HepG2 (cell line): ENCODE results near the gene MAN2A2. TPM values are rescaled to one million over a fixed set of nuclear protein-coding genes. Genes with fewer than 3 reads are reported as not detected.

Experiments used
- ATF7-NPFF ChIP-seq: sonication (generic); formaldehyde crosslinking; IDR thresholded peaks from 2 replicates; pipeline ENCODE4 v1.8.1; 2023; ENCODE audit warnings: mild to moderate bottlenecking, low read depth, missing genetic modification reagents, moderate library complexity
- GATA4 ChIP-seq: sonication (generic); IDR thresholded peaks from 2 replicates; pipeline ENCODE4 v1.6.1; 2016; ENCODE audit warnings: antibody characterized with exemption, low read depth, borderline replicate concordance
- KLF11 ChIP-seq: IDR thresholded peaks from 2 replicates; pipeline ENCODE4 v1.6.1; 2016; ENCODE audit warnings: missing compliant biosample characterization
- LCORL ChIP-seq, 2 experiments: fragments of 450-650 bp in 1 of 2; sonication (generic) in 1 of 2; formaldehyde crosslinking in 1 of 2; IDR thresholded peaks; 2 replicates each; pipeline versions ENCODE4 v1.5.0 to v1.6.1; 2017 to 2020; ENCODE audit warnings: antibody characterized with exemption in 1 of 2, missing genetic modification reagents in 1 of 2
- MBD4 ChIP-seq: IDR thresholded peaks from 2 replicates; pipeline ENCODE4 v1.6.1; 2012; ENCODE audit warnings: low read length, inconsistent platforms, borderline replicate concordance
- MEF2D ChIP-seq: sonication (generic); formaldehyde crosslinking; IDR thresholded peaks from 2 replicates; pipeline ENCODE4 v1.5.1; 2020; ENCODE audit warnings: mild to moderate bottlenecking, missing genetic modification reagents
- MYNN ChIP-seq: sonication (generic); formaldehyde crosslinking; IDR thresholded peaks from 2 replicates; pipeline ENCODE4 v1.4.0; 2020; ENCODE audit warnings: mild to moderate bottlenecking, low read depth, missing genetic modification reagents
- NCOA2 ChIP-seq: sonication (generic); formaldehyde crosslinking; IDR thresholded peaks from 2 replicates; pipeline ENCODE4 v1.8.0; 2022; ENCODE audit warnings: inconsistent platforms
- NFYB ChIP-seq: sonication (generic); formaldehyde crosslinking; IDR thresholded peaks from 2 replicates; pipeline ENCODE4 v1.4.0; 2020; ENCODE audit warnings: missing genetic modification reagents
- PCBP1 ChIP-seq: fragments of 200-400 bp; formaldehyde crosslinking; IDR thresholded peaks from 2 replicates; pipeline ENCODE4 v1.6.1; 2017; ENCODE audit warnings: mild to moderate bottlenecking, low read depth, low read length, borderline replicate concordance
- PRMT3 ChIP-seq: sonication (generic); formaldehyde crosslinking; IDR thresholded peaks from 2 replicates; pipeline ENCODE4 v1.8.1; 2022; ENCODE audit warnings: low read depth, mild to moderate bottlenecking, moderate library complexity, missing genetic modification reagents, borderline replicate concordance
- RAD51 ChIP-seq: fragments of 450-650 bp; IDR thresholded peaks from 2 replicates; pipeline ENCODE4 v1.6.1; 2016; ENCODE audit warnings: borderline replicate concordance
- RORA ChIP-seq: sonication (generic); formaldehyde crosslinking; IDR thresholded peaks from 2 replicates; pipeline ENCODE4 v1.5.0; 2020; ENCODE audit warnings: mild to moderate bottlenecking, missing genetic modification reagents, moderate library complexity
- STAG1 ChIP-seq: sonication (generic); formaldehyde crosslinking; IDR thresholded peaks from 2 replicates; pipeline ENCODE4 v1.4.0; 2020; ENCODE audit warnings: missing genetic modification reagents
- ZNF121 ChIP-seq: sonication (generic); formaldehyde crosslinking; IDR thresholded peaks from 2 replicates; pipeline ENCODE4 v1.5.0; 2020; ENCODE audit warnings: mild to moderate bottlenecking, missing genetic modification reagents
- ZNF205 ChIP-seq: IDR thresholded peaks from 2 replicates; pipeline ENCODE4 v1.6.1; 2018; ENCODE audit warnings: missing biosample characterization, missing genetic modification reagents
- ZNF501 ChIP-seq: sonication (generic); formaldehyde crosslinking; IDR thresholded peaks from 2 replicates; pipeline ENCODE4 v1.5.1; 2020; ENCODE audit warnings: mild to moderate bottlenecking, moderate library complexity, missing genetic modification reagents
- ZNF543 ChIP-seq: sonication (generic); formaldehyde crosslinking; IDR thresholded peaks from 2 replicates; pipeline ENCODE4 v1.4.0; 2020; ENCODE audit warnings: mild to moderate bottlenecking, missing genetic modification reagents
- ZNF589 ChIP-seq: sonication (generic); formaldehyde crosslinking; conservative IDR thresholded peaks from 2 replicates; pipeline ENCODE4 v1.8.0; 2022; ENCODE audit warnings: mild to moderate bottlenecking, moderate library complexity, missing genetic modification reagents
- ZNF768 ChIP-seq: sonication (generic); formaldehyde crosslinking; IDR thresholded peaks from 2 replicates; pipeline ENCODE4 v1.4.0; 2020; ENCODE audit warnings: missing genetic modification reagents
- polyA plus RNA-seq, 8 experiments: library from polyadenylated mRNA; depleted of rRNA in 3 of 8; stranded (reverse) in 7 of 8; unstranded in 1 of 8; fragments of >200 nt; fragmentation: Illumina TruSeq in 4 of 8; extraction: Trizol in 4 of 8; gene quantifications; 2 replicates each; pipeline versions ENCODE4 v1.2.1 to v1.2.3, GENCODE V29; 2011 to 2016; ENCODE audit warnings: low read depth in 4 of 8, missing spikeins in 1 of 8, mixed read lengths in 1 of 8; ENCODE audit not compliant: insufficient read depth in 1 of 8
- total RNA-seq, 5 experiments: library from RNA; depleted of rRNA; stranded (reverse); fragments of >200 nt; fragmentation: Illumina TruSeq; extraction: Trizol; gene quantifications; 2 replicates each; pipeline ENCODE4 v1.2.3, GENCODE V29; 2016; ENCODE audit warnings: low read depth in 1 of 5
- TF ChIP-seq, protein P1 (sequence below): sonication (generic); formaldehyde crosslinking; IDR thresholded peaks from 2 replicates; pipeline ENCODE4 v1.8.0; 2022; ENCODE audit warnings: missing genetic modification reagents, mild to moderate bottlenecking, moderate library complexity, borderline replicate concordance
- TF ChIP-seq, protein P2 (sequence below): sonication (generic); formaldehyde crosslinking; IDR thresholded peaks from 2 replicates; pipeline ENCODE4 v1.5.0; 2020; ENCODE audit warnings: missing genetic modification reagents
- TF ChIP-seq, protein P3 (sequence below): sonication (generic); formaldehyde crosslinking; IDR thresholded peaks from 2 replicates; pipeline ENCODE4 v1.5.1; 2020; ENCODE audit warnings: missing genetic modification reagents, mild to moderate bottlenecking, borderline replicate concordance
- TF ChIP-seq, protein P4 (sequence below): sonication (generic); formaldehyde crosslinking; IDR thresholded peaks from 2 replicates; pipeline ENCODE4 v1.8.0; 2022; ENCODE audit warnings: missing genetic modification reagents, low read depth, mild to moderate bottlenecking, borderline replicate concordance

Gene MAN2A2
- total and polyA plus RNA-seq, 2 of the 13 experiments (the other 11 are each of a cell fraction or from before 2014, with no cell fraction given) = 17.5 to 51.5 TPM

DNA sequence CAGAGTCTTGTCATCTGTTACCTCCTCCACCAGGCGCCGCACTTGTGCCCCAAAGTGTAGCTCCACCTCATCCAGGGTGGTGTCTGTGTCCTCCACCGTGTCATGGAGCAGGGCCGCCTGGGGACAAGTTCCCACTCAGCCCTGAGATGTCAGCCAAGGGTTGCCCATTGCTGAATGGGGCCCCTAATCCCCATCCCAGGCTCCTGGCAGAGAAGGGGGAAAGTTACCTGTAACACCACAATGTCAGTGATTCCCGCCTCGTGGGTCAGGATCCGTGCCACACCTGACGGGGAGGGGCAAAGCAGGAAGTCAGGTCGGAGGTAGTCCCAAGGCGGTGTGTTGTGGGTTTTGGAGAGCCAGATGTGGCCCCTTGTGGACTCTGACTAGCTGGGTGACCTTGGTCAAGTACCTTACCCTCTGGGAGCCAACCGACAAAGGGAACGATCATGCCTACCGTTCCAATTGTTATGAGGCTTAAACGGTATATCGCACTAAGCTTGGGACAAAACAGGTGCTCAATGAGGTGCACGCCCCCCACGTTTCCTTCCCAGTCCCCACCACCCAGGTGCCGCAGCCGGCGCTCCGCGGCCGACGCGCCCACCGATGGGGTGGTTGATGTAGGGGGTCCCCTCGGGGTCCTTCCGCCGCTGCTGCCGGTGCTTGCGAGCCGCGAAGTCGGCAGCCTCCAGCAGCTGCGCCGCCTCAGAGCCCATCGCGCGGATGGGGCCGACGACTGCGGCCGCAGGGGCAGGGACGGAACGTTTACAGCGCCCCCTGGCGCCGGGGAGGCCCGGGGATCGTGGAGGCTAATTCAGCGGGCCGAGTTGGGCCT lies 28.9 kb downstream of the MAN2A2 start, which contains the start of gene HDDC3 (continued):
- no peak for TF ChIP-seq MYNN
- TF ChIP-seq, protein P1, sequence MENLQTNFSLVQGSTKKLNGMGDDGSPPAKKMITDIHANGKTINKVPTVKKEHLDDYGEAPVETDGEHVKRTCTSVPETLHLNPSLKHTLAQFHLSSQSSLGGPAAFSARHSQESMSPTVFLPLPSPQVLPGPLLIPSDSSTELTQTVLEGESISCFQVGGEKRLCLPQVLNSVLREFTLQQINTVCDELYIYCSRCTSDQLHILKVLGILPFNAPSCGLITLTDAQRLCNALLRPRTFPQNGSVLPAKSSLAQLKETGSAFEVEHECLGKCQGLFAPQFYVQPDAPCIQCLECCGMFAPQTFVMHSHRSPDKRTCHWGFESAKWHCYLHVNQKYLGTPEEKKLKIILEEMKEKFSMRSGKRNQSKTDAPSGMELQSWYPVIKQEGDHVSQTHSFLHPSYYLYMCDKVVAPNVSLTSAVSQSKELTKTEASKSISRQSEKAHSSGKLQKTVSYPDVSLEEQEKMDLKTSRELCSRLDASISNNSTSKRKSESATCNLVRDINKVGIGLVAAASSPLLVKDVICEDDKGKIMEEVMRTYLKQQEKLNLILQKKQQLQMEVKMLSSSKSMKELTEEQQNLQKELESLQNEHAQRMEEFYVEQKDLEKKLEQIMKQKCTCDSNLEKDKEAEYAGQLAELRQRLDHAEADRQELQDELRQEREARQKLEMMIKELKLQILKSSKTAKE (CRISPR knock-in tag) = no peak
- no peak for TF ChIP-seq RAD51
- TF ChIP-seq, protein P2, sequence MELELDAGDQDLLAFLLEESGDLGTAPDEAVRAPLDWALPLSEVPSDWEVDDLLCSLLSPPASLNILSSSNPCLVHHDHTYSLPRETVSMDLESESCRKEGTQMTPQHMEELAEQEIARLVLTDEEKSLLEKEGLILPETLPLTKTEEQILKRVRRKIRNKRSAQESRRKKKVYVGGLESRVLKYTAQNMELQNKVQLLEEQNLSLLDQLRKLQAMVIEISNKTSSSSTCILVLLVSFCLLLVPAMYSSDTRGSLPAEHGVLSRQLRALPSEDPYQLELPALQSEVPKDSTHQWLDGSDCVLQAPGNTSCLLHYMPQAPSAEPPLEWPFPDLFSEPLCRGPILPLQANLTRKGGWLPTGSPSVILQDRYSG = no peak
- no peak for TF ChIP-seq MEF2D (CRISPR knock-in tag)
- peak; percentile 35; the same call in 1 of the 2 replicates for TF ChIP-seq ZNF589 (CRISPR knock-in tag)
- TF ChIP-seq ZNF501 (CRISPR knock-in tag) = peak; percentile 84
- TF ChIP-seq NFYB (CRISPR knock-in tag) = peak; percentile 13; the same call in 1 of the 2 replicates
- TF ChIP-seq, protein P3, sequence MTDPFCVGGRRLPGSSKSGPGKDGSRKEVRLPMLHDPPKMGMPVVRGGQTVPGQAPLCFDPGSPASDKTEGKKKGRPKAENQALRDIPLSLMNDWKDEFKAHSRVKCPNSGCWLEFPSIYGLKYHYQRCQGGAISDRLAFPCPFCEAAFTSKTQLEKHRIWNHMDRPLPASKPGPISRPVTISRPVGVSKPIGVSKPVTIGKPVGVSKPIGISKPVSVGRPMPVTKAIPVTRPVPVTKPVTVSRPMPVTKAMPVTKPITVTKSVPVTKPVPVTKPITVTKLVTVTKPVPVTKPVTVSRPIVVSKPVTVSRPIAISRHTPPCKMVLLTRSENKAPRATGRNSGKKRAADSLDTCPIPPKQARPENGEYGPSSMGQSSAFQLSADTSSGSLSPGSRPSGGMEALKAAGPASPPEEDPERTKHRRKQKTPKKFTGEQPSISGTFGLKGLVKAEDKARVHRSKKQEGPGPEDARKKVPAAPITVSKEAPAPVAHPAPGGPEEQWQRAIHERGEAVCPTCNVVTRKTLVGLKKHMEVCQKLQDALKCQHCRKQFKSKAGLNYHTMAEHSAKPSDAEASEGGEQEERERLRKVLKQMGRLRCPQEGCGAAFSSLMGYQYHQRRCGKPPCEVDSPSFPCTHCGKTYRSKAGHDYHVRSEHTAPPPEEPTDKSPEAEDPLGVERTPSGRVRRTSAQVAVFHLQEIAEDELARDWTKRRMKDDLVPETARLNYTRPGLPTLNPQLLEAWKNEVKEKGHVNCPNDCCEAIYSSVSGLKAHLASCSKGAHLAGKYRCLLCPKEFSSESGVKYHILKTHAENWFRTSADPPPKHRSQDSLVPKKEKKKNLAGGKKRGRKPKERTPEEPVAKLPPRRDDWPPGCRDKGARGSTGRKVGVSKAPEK = no peak
- TF ChIP-seq LCORL (IDR thresholded peaks at IDR 0.05) = no peak
- TF ChIP-seq LCORL (CRISPR knock-in tag; IDR thresholded peaks at IDR 0.05) = peak; percentile 86
- TF ChIP-seq ATF7-NPFF (CRISPR knock-in tag) = no peak
- TF ChIP-seq GATA4 = no peak
- TF ChIP-seq ZNF121 (CRISPR knock-in tag) = peak; percentile 65; the same call in 1 of the 2 replicates
- no peak for TF ChIP-seq MBD4
- TF ChIP-seq, protein P4, sequence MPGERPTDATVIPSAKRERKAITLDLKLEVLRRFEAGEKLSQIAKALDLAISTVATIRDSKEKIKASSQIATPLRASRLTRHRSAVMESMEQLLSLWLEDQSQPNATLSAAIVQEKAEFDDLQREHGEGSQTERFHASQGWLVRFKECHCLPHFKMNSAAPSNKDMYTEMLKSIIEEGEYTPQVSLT = no peak
- peak; percentile 52 for TF ChIP-seq NCOA2
- TF ChIP-seq PCBP1 = 0 out of 2 replicates have a peak, but pooled peaks have one; percentile 32
- TF ChIP-seq PRMT3 = no peak
- TF ChIP-seq ZNF768 (CRISPR knock-in tag) = 0 out of 2 replicates have a peak, but pooled peaks have one; percentile 78
- TF ChIP-seq ZNF205 (CRISPR knock-in tag) = peak; percentile 57; the same call in 1 of the 2 replicates
- peak; percentile 67 for TF ChIP-seq ZNF543 (CRISPR knock-in tag)
- peak; percentile 46 for TF ChIP-seq STAG1 (CRISPR knock-in tag)
- peak; percentile 73; the same call in 1 of the 2 replicates for TF ChIP-seq KLF11 (CRISPR knock-in tag)
- no peak for TF ChIP-seq RORA (CRISPR knock-in tag)
